ENCODE data around the gene MTMR12. TPM values are rescaled to one million over a fixed set of nuclear protein-coding genes. Genes with fewer than 3 reads are reported as not detected.

The MTMR12 gene
- polyA plus RNA-seq, 1 donor (not counting 4 experiments of a cell fraction or from before 2014, with no cell fraction given), result 17.1 TPM

DNA sequence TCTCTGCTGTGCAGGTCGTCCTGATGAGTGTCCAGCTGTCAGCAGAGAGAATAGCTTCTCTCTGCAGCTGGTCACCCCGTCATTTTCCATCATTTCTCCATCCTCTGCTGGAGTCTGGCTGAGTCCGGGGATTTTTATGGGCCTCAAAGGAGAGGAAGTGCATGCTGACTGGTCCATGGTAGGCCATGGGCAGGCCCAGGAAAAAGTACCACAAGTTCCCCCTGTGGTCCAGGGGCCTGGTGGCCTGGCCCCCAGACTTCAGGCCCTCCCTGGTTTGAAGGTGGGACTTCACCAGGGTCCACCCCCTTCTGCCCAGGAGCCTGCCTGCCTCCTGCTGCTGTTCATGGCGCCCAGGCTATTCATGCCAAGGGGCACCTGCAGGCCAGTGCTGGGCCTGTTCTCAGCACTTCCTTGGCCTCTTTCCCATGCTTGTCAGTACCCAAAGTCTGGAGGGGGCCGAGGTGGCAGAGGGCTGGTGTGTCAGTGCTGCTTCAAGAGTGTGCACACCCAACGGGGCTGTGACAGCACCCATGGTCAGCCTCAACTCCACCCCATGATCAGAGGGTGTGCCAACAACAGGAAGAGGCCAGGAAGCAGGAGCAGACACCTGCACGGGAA is 7.3 kb upstream of the MTMR12 start:
- H3K9me3 ChIP-seq (ENCODE audit: control insufficient read depth, low read depth, low read length), result peaks cover 5% of the 10 kb centered on the region
- no peak overlapping the region for H2AFZ ChIP-seq (ENCODE audit: control insufficient read depth, low read length)
- H3K4me3 ChIP-seq (ENCODE audit: control insufficient read depth in 2 of 3, extremely low read depth in 1 of 3, insufficient read depth in 2 of 3, low read depth in 1 of 3, low read length in 3 of 3), result no peak overlapping the region
- H3K27ac ChIP-seq (ENCODE audit: control insufficient read depth, insufficient read depth, low read length), result no peak overlapping the region
- no peak overlapping the region for H3K4me2 ChIP-seq (ENCODE audit: control insufficient read depth, extremely low read depth, insufficient read depth, low read depth, low read length)
- H3K79me2 ChIP-seq (ENCODE audit: control insufficient read depth, insufficient read depth, low read length), result no peaks in the 10 kb centered on the region
- no peak overlapping the region for H3K9ac ChIP-seq (ENCODE audit: control insufficient read depth, extremely low read depth, insufficient read depth, low read length)
- no peaks in the 10 kb centered on the region for H3K4me1 ChIP-seq (ENCODE audit: control insufficient read depth, extremely low read depth, insufficient read depth, low read length)
- H3K9me1 ChIP-seq (ENCODE audit: control insufficient read depth, extremely low read depth, insufficient read depth, low read length), result no peaks in the 10 kb centered on the region
- H4K20me1 ChIP-seq (ENCODE audit: control insufficient read depth, extremely low read depth, insufficient read depth, low read length), result no peaks in the 10 kb centered on the region
- DNase-seq (ENCODE audit: low read depth, low spot score) (no peak), FAIRE-seq (no peak)
- dilution Hi-C loops (cut with MboI; ENCODE audit: extremely low pct_ligation_motif_present, low sequenced_read_pairs), result no loop called here
- TF ChIP-seq CTCF (optimal IDR thresholded peaks at IDR 0.05 in 1 of 3, IDR thresholded peaks at IDR 0.05 in 1 of 3, conservative IDR thresholded peaks at IDR 0.05 in 1 of 3; ENCODE audit: extremely low read depth in 1 of 3, insufficient read depth in 2 of 3, low read length in 3 of 3), result no peak
- no peak for TF ChIP-seq EZH2 (IDR thresholded peaks at IDR 0.05; ENCODE audit: low read length)
- no peaks in the 10 kb centered on the region for H3K27me3 ChIP-seq (ENCODE audit: control insufficient read depth, extremely low read depth, insufficient read depth, low read length)
- no peaks in the 10 kb centered on the region for H3K36me3 ChIP-seq (ENCODE audit: control insufficient read depth in 2 of 2, extremely low read depth in 1 of 2, insufficient read depth in 2 of 2, low read length in 2 of 2)

DNA sequence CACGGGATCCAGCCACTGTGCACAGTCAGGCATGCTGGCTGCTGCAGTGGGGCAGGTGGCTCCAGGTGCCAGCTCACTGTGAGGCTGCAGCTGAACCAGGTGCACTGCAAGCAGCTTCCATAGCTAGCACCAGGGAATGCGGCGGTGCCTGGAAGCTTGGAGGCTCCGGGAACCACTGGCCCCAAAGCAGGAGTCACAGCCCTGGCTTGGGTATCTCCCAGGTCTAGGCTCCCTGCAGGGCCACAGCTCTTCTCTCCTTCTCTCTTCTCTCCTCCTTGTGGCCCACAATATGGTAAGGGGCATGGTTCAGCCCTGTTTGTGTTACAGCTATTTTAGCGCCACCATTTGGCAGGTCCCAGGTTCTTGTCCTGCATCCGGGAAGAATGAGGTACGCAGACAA is 6.7 kb upstream of the MTMR12 start:
- Histone ChIP-seq H2AFZ (ENCODE audit: control insufficient read depth, low read length) (no peak overlapping the region), H3K36me3 (ENCODE audit: control insufficient read depth in 2 of 2, extremely low read depth in 1 of 2, insufficient read depth in 2 of 2, low read length in 2 of 2) (no peaks in the 10 kb centered on the region), H3K9me1 (ENCODE audit: control insufficient read depth, extremely low read depth, insufficient read depth, low read length) (no peaks in the 10 kb centered on the region), H3K27me3 (ENCODE audit: control insufficient read depth, extremely low read depth, insufficient read depth, low read length) (no peaks in the 10 kb centered on the region), H3K9me3 (ENCODE audit: control insufficient read depth, low read depth, low read length) (peaks cover 5% of the 10 kb centered on the region), H3K27ac (ENCODE audit: control insufficient read depth, insufficient read depth, low read length) (no peak overlapping the region), H3K79me2 (ENCODE audit: control insufficient read depth, insufficient read depth, low read length) (no peaks in the 10 kb centered on the region), H4K20me1 (ENCODE audit: control insufficient read depth, extremely low read depth, insufficient read depth, low read length) (no peaks in the 10 kb centered on the region), H3K4me2 (ENCODE audit: control insufficient read depth, extremely low read depth, insufficient read depth, low read depth, low read length) (no peak overlapping the region), H3K4me3 (ENCODE audit: control insufficient read depth in 2 of 3, extremely low read depth in 1 of 3, insufficient read depth in 2 of 3, low read depth in 1 of 3, low read length in 3 of 3) (no peak overlapping the region), H3K9ac (ENCODE audit: control insufficient read depth, extremely low read depth, insufficient read depth, low read length) (no peak overlapping the region), H3K4me1 (ENCODE audit: control insufficient read depth, extremely low read depth, insufficient read depth, low read length) (no peaks in the 10 kb centered on the region)
- DNase-seq (ENCODE audit: low read depth, low spot score) (no peak), FAIRE-seq (no peak)
- dilution Hi-C loops (cut with MboI; ENCODE audit: extremely low pct_ligation_motif_present, low sequenced_read_pairs), result no loop called here
- TF ChIP-seq CTCF (optimal IDR thresholded peaks at IDR 0.05 in 1 of 3, IDR thresholded peaks at IDR 0.05 in 1 of 3, conservative IDR thresholded peaks at IDR 0.05 in 1 of 3; ENCODE audit: extremely low read depth in 1 of 3, insufficient read depth in 2 of 3, low read length in 3 of 3) (no peak), EZH2 (IDR thresholded peaks at IDR 0.05; ENCODE audit: low read length) (no peak)
